Measurements from ENCODE around the gene FSTL4.

The FSTL4 gene

GRCh38 chr5:133344266-133344665 is 268.1 kb downstream of the FSTL4 start:
- peaks cover 0 to 2% of the 10 kb centered on the region in 2 donors for H3K27me3 ChIP-seq (ENCODE audit: control insufficient read depth in 1 of 2, insufficient read depth in 2 of 2, low read length in 2 of 2)
- H3K36me3 ChIP-seq (ENCODE audit: control insufficient read depth in 2 of 2, insufficient read depth in 2 of 2, low read length in 2 of 2) = no peaks in the 10 kb centered on the region
- H3K9ac ChIP-seq (ENCODE audit: low read length in 2 of 2) = no peak overlapping the region
- no peak overlapping the region for H3K27ac ChIP-seq (ENCODE audit: low read length)
- H3K9me3 ChIP-seq (ENCODE audit: control insufficient read depth in 2 of 2, low read length in 2 of 2) = no peaks in the 10 kb centered on the region
- no peak overlapping the region for H3K4me3 ChIP-seq (ENCODE audit: low read length in 2 of 2)
- no peaks in the 10 kb centered on the region for H3K4me1 ChIP-seq (ENCODE audit: control insufficient read depth, insufficient read depth, low read length)

GRCh38 chr5:133343196-133343595 is 269.1 kb downstream of the FSTL4 start:
- Histone ChIP-seq H3K4me3 (ENCODE audit: low read length in 2 of 2) (no peak overlapping the region), H3K36me3 (ENCODE audit: control insufficient read depth in 2 of 2, insufficient read depth in 2 of 2, low read length in 2 of 2) (no peaks in the 10 kb centered on the region), H3K27me3 (ENCODE audit: control insufficient read depth in 1 of 2, insufficient read depth in 2 of 2, low read length in 2 of 2) (no peaks in the 10 kb centered on the region), H3K27ac (ENCODE audit: low read length) (no peak overlapping the region), H3K9me3 (ENCODE audit: control insufficient read depth in 2 of 2, low read length in 2 of 2) (no peaks in the 10 kb centered on the region), H3K9ac (ENCODE audit: low read length in 2 of 2) (no peak overlapping the region), H3K4me1 (ENCODE audit: control insufficient read depth, insufficient read depth, low read length) (no peaks in the 10 kb centered on the region)

- H3K4me1 ChIP-seq (ENCODE audit: control insufficient read depth, insufficient read depth, low read length) = no peaks in the 10 kb centered on the region
- no peak overlapping the region for H3K9ac ChIP-seq (ENCODE audit: low read length in 2 of 2)
- H3K27me3 ChIP-seq (ENCODE audit: control insufficient read depth in 1 of 2, insufficient read depth in 2 of 2, low read length in 2 of 2) = no peaks in the 10 kb centered on the region
- no peak overlapping the region for H3K27ac ChIP-seq (ENCODE audit: low read length)
- H3K4me3 ChIP-seq (ENCODE audit: low read length in 2 of 2) = no peak overlapping the region
- H3K9me3 ChIP-seq (ENCODE audit: control insufficient read depth in 2 of 2, low read length in 2 of 2) = no peaks in the 10 kb centered on the region
- no peaks in the 10 kb centered on the region for H3K36me3 ChIP-seq (ENCODE audit: control insufficient read depth in 2 of 2, insufficient read depth in 2 of 2, low read length in 2 of 2)
These were observed 270.2 kb downstream of the FSTL4 start for GRCh38 chr5:133341915-133342710.

GRCh38 chr5:133341296-133341695 is 271.0 kb downstream of the FSTL4 start:
- no peak overlapping the region for H3K9ac ChIP-seq (ENCODE audit: low read length in 2 of 2)
- no peaks in the 10 kb centered on the region for H3K36me3 ChIP-seq (ENCODE audit: control insufficient read depth in 2 of 2, insufficient read depth in 2 of 2, low read length in 2 of 2)
- H3K4me1 ChIP-seq (ENCODE audit: control insufficient read depth, insufficient read depth, low read length) = no peaks in the 10 kb centered on the region
- no peaks in the 10 kb centered on the region for H3K9me3 ChIP-seq (ENCODE audit: control insufficient read depth in 2 of 2, low read length in 2 of 2)
- no peaks in the 10 kb centered on the region for H3K27me3 ChIP-seq (ENCODE audit: control insufficient read depth in 1 of 2, insufficient read depth in 2 of 2, low read length in 2 of 2)
- H3K4me3 ChIP-seq (ENCODE audit: low read length in 2 of 2) = no peak overlapping the region
- no peak overlapping the region for H3K27ac ChIP-seq (ENCODE audit: low read length)

GRCh38 chr5:133340822-133341221 is 271.5 kb downstream of the FSTL4 start:
- H3K27me3 ChIP-seq (ENCODE audit: control insufficient read depth in 1 of 2, insufficient read depth in 2 of 2, low read length in 2 of 2) = no peaks in the 10 kb centered on the region
- H3K36me3 ChIP-seq (ENCODE audit: control insufficient read depth in 2 of 2, insufficient read depth in 2 of 2, low read length in 2 of 2) = no peaks in the 10 kb centered on the region
- no peak overlapping the region for H3K27ac ChIP-seq (ENCODE audit: low read length)
- H3K9me3 ChIP-seq (ENCODE audit: control insufficient read depth in 2 of 2, low read length in 2 of 2) = no peaks in the 10 kb centered on the region
- H3K9ac ChIP-seq (ENCODE audit: low read length in 2 of 2) = no peak overlapping the region
- no peak overlapping the region for H3K4me3 ChIP-seq (ENCODE audit: low read length in 2 of 2)
- H3K4me1 ChIP-seq (ENCODE audit: control insufficient read depth, insufficient read depth, low read length) = no peaks in the 10 kb centered on the region

GRCh38 chr5:133340002-133340755 is 272.2 kb downstream of the FSTL4 start:
- no peak overlapping the region for H3K27ac ChIP-seq (ENCODE audit: low read length)
- no peaks in the 10 kb centered on the region for H3K36me3 ChIP-seq (ENCODE audit: control insufficient read depth in 2 of 2, insufficient read depth in 2 of 2, low read length in 2 of 2)
- no peak overlapping the region for H3K9ac ChIP-seq (ENCODE audit: low read length in 2 of 2)
- H3K9me3 ChIP-seq (ENCODE audit: control insufficient read depth in 2 of 2, low read length in 2 of 2) = no peaks in the 10 kb centered on the region
- no peaks in the 10 kb centered on the region for H3K4me1 ChIP-seq (ENCODE audit: control insufficient read depth, insufficient read depth, low read length)
- H3K4me3 ChIP-seq (ENCODE audit: low read length in 2 of 2) = no peak overlapping the region
- no peaks in the 10 kb centered on the region for H3K27me3 ChIP-seq (ENCODE audit: control insufficient read depth in 1 of 2, insufficient read depth in 2 of 2, low read length in 2 of 2)

GRCh38 chr5:133338504-133339355 is 273.6 kb downstream of the FSTL4 start:
- no peak overlapping the region for H3K4me3 ChIP-seq (ENCODE audit: low read length in 2 of 2)
- H3K9ac ChIP-seq (ENCODE audit: low read length in 2 of 2) = no peak overlapping the region
- H3K27me3 ChIP-seq (ENCODE audit: control insufficient read depth in 1 of 2, insufficient read depth in 2 of 2, low read length in 2 of 2) = no peaks in the 10 kb centered on the region
- no peak overlapping the region for H3K27ac ChIP-seq (ENCODE audit: low read length)
- H3K4me1 ChIP-seq (ENCODE audit: control insufficient read depth, insufficient read depth, low read length) = no peaks in the 10 kb centered on the region
- no peaks in the 10 kb centered on the region for H3K9me3 ChIP-seq (ENCODE audit: control insufficient read depth in 2 of 2, low read length in 2 of 2)
- H3K36me3 ChIP-seq (ENCODE audit: control insufficient read depth in 2 of 2, insufficient read depth in 2 of 2, low read length in 2 of 2) = no peaks in the 10 kb centered on the region

- H3K4me3 ChIP-seq (ENCODE audit: low read length in 2 of 2) = no peak overlapping the region
- H3K27me3 ChIP-seq (ENCODE audit: control insufficient read depth in 1 of 2, insufficient read depth in 2 of 2, low read length in 2 of 2) = no peaks in the 10 kb centered on the region
- H3K9ac ChIP-seq (ENCODE audit: low read length in 2 of 2) = no peak overlapping the region
- H3K4me1 ChIP-seq (ENCODE audit: control insufficient read depth, insufficient read depth, low read length) = no peaks in the 10 kb centered on the region
- no peaks in the 10 kb centered on the region for H3K36me3 ChIP-seq (ENCODE audit: control insufficient read depth in 2 of 2, insufficient read depth in 2 of 2, low read length in 2 of 2)
- H3K27ac ChIP-seq (ENCODE audit: low read length) = no peak overlapping the region
- H3K9me3 ChIP-seq (ENCODE audit: control insufficient read depth in 2 of 2, low read length in 2 of 2) = no peaks in the 10 kb centered on the region
These were observed 274.4 kb downstream of the FSTL4 start for GRCh38 chr5:133337795-133338445.

GRCh38 chr5:133336969-133337410 is 275.4 kb downstream of the FSTL4 start:
- no peak overlapping the region for H3K9ac ChIP-seq (ENCODE audit: low read length in 2 of 2)
- no peak overlapping the region for H3K4me3 ChIP-seq (ENCODE audit: low read length in 2 of 2)
- H3K27ac ChIP-seq (ENCODE audit: low read length) = no peak overlapping the region
- no peaks in the 10 kb centered on the region for H3K9me3 ChIP-seq (ENCODE audit: control insufficient read depth in 2 of 2, low read length in 2 of 2)
- H3K4me1 ChIP-seq (ENCODE audit: control insufficient read depth, insufficient read depth, low read length) = no peaks in the 10 kb centered on the region
- no peaks in the 10 kb centered on the region for H3K36me3 ChIP-seq (ENCODE audit: control insufficient read depth in 2 of 2, insufficient read depth in 2 of 2, low read length in 2 of 2)
- H3K27me3 ChIP-seq (ENCODE audit: control insufficient read depth in 1 of 2, insufficient read depth in 2 of 2, low read length in 2 of 2) = no peaks in the 10 kb centered on the region

All from stomach smooth muscle (tissue), 2 donors.